KOPT-K1 (cell line): ENCODE measurements around the gene PSMA6.
"Not testable (repeated sequence)": the region's sequence is repeated elsewhere in the genome, so short reads cannot be mapped to it uniquely, and the experiment has no call there.

Experiments
- H3K27ac ChIP-seq: fragments of 200-600 bp; sonication (generic); 2 replicates; pipeline ENCODE4 v1.5.1; 2016; ENCODE audit warnings: antibody characterized with exemption, mild to moderate bottlenecking, low read depth, low read length; ENCODE audit not compliant: poor library complexity, severe bottlenecking
- H3K36me3 ChIP-seq: fragments of 200-600 bp; sonication (generic); 2 replicates; pipeline ENCODE4 v1.5.1; 2017; ENCODE audit warnings: antibody characterized with exemption, mild to moderate bottlenecking, low read length, moderate library complexity; ENCODE audit not compliant: insufficient read depth
- H3K9me3 ChIP-seq: fragments of 200-600 bp; sonication (generic); 2 replicates; pipeline ENCODE4 v1.5.1; 2017; ENCODE audit warnings: antibody characterized with exemption, low read length, mild to moderate bottlenecking; ENCODE audit not compliant: insufficient read depth, poor library complexity, severe bottlenecking

The PSMA6 gene

GRCh38 chr14:35355235-35355634, 63.1 kb downstream of the PSMA6 start:
- H3K36me3 ChIP-seq, H3K9me3 ChIP-seq, H3K27ac ChIP-seq: not testable (repeated sequence)

DNA sequence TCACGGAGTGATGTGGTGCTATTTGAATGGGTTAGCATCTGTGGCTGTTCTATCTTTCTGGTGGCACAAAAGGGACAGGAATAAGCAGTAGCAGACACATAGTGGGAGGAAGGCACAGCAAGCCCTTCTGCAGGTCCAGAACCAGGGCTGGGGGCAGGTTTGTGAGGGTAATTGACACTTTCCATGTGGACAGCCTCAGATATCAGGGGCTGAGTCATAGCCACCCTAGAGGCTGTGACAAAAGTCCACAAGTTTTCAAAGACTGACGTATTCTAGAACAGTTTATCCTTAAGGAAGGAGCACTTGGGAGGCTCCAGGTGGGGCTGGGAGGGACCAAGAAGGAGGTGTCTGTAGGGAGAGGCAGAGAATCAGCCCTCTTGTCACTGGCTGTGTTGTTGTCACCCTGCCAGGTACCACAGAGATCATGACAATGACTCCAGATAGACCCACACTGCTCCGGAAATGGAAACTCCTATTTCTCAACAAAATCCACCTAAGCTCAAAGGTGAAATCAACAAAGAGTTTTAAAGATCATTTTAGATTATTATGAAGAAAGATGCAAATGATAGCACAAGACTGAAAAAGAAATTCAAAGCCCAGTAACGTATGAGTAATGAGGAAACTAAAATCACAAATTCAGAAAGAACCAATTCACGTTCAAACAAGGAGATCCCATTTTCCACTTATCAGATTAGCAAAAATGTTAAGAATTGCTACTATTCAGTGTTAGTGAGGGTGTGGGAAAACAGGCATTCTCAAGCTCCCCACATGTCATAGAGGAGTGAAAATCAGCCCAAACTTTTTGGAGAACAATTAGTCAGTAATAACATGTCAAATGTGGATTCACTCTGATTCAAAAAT, 64.0 kb downstream of the PSMA6 start:
- no peaks in the 10 kb centered on the region for H3K36me3 ChIP-seq
- H3K27ac ChIP-seq, result no peak overlapping the region
- no peaks in the 10 kb centered on the region for H3K9me3 ChIP-seq

DNA sequence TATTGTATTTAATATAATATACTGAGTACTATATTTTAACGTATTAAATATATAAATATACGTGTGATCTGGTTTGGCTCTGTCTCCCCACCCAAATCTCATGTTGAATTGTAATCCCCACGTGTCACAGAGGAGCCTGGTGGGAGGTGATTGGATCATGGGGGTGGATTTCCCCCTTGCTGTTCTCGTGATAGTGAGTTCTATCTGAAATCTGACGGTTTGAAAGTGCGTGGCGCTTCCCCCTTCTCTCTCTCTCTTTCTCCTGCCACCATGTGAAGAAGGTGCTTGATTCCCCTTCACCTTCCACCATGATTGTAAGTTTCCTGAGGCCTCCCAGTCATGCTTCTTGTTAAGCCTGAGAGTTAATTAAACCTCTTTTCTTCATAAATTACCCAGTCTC, 67.5 kb downstream of the PSMA6 start:
- not testable (repeated sequence) for H3K27ac ChIP-seq, H3K36me3 ChIP-seq, H3K9me3 ChIP-seq

DNA sequence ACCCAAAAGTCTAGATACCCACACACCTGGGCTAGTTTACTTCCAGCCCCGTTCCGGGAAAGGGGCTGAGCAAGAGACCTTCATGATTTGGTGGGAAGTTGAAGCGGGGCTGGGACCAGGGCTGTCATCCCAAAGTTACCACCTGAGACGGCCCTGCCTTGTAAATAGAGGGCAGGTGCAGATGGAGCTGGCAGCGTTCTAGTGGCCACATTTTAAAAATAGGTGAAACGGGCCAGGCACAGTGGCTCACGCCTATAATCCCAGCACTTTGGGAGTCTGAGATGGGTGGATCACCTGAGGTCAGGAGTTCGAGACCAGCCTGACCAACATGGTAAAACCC, 68.9 kb downstream of the PSMA6 start:
- Histone ChIP-seq H3K9me3 (no peaks in the 10 kb centered on the region), H3K36me3 (no peaks in the 10 kb centered on the region), H3K27ac (no peak overlapping the region)

GRCh38 chr14:35362450-35362849, 70.3 kb downstream of the PSMA6 start:
- H3K36me3 ChIP-seq, result no peaks in the 10 kb centered on the region
- H3K27ac ChIP-seq, result no peak overlapping the region
- no peaks in the 10 kb centered on the region for H3K9me3 ChIP-seq

DNA sequence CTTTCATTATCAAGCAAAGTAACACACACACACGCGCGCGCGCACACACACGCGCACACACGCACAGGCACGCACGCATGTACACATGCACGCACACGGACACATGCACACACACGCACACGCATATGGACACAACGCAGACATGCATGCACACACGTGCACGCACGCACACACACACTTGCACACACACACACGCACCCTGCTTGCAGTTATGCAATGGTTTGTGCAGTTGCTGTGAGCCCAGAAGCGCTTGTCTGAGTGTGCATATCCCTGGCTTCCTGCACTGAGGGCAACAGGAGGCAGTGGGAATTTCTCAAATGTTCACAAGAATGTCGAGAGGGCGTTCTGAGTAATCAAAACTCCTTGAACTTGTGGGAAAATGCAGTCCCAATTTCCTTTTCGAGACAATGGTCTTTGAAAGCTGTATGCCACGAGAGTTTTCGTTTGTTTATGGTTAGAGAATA, 70.8 kb downstream of the PSMA6 start:
- no peaks in the 10 kb centered on the region for H3K9me3 ChIP-seq
- no peaks in the 10 kb centered on the region for H3K36me3 ChIP-seq
- H3K27ac ChIP-seq, result no peak overlapping the region

DNA sequence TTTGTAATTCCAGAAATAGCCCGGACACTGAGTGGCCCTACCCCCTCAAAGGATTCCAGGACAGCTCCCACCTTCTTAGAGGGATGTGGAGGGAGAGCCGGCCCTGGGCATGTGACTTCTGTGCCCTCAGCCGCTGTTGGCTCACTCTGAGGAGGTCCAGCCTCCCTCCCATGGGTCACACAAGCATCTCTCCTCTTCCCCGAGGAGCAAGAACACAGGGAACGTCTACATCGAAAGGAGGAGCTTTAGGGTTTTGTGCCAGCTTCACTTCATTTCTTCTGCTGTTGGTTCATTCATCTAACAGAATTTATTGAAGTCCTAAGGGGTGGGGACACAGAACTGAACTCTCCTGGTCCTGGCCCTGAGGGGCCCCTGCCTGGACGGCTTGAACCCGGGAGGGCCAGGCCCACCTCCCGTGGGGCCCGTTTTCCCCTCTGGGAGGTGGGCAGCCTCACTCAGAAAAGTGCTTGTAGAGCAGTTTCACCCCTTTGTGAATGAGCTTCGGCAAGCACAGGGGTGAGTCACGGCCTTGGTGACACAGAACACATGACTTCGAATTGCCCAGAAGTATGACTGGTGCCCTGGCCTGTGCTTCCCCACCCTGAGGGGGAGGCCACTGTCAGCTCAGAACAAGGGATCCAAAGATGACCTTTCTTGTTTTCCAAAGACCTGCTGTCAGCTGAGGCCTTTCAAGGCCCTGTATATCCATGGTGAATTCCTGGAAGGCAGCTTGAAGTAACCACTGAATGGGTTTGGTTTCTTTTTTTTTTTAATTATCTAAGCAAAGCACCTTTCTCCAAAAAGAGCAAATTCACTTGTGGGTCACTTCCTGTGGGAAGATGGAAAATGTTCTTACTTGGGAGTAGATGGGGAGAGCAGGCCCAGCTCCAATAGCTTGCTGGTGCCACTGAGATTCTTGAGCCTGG, 73.2 kb downstream of the PSMA6 start:
- Histone ChIP-seq H3K9me3 (no peaks in the 10 kb centered on the region), H3K36me3 (no peaks in the 10 kb centered on the region), H3K27ac (peak overlapping the region; percentile 97)

DNA sequence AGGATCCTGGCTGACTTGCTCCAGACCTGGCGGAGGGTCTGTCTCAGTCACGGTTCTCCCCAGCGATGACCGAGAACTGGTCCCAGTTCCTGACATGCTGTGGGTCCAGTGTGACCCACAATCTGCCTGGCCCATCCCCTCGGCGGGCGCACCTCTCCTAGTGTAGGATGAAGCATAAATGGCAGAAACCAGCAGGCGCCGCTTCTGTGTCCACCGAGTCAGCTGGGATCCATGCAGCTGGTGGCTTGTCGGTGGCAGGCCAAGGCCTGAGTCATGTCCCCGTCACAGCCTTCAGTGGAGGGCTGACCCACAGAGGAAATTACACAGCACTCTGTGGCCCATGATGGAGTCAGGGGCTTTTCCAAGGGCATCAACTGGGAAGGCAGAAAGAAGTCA, 73.9 kb downstream of the PSMA6 start:
- H3K9me3 ChIP-seq, result peaks cover 5% of the 10 kb centered on the region
- no peaks in the 10 kb centered on the region for H3K36me3 ChIP-seq
- peak overlapping the region; percentile 97 for H3K27ac ChIP-seq

DNA sequence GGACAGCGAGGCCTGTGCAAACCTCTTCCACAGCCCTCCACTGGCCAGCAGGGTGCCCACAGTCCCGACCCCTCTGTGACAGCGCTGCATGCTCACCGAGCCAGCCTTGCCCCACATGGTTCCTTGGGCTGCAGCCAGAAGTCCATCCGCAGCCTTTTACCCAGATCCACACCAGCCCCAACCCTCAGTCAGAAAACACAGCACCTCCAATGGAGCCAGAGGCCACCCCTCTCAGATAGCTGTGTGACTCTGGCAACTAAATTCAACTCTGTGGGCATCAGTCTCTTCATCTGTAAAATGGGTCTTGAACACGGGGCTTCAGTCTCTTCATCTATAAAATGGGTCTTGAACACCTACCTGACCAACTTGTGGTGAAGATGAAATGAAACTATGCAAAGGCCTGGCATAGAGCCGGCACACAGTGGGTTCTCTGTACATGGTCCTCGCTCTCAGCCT, 74.4 kb downstream of the PSMA6 start:
- H3K27ac ChIP-seq, result peak overlapping the region; percentile 97
- H3K36me3 ChIP-seq, result no peaks in the 10 kb centered on the region
- H3K9me3 ChIP-seq, result peaks cover 9% of the 10 kb centered on the region

DNA sequence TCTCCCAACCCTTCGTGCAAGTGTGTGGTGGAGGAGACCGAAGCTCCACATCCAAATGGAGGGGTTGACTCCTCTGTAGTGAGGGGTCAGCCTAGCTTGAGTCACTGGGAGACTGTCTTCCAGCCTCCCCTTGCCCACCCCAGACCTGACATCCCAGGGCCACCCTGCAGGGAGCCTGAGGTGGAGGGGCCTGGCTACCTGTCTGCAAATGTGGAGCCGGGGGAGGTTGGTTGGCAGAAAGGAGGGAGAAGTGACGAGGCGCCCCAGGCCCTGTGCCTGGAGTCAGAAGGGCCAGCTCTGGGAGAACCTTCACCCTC, 74.8 kb downstream of the PSMA6 start:
- peaks cover 9% of the 10 kb centered on the region for H3K9me3 ChIP-seq
- peak overlapping the region; percentile 97 for H3K27ac ChIP-seq
- H3K36me3 ChIP-seq, result no peaks in the 10 kb centered on the region
